ENCODE measurements around the gene GPATCH2.

Gene GPATCH2

GRCh38 chr1:217418269-217419193 lies 212.4 kb downstream of the GPATCH2 start:
- Histone ChIP-seq H2BK120ac (ENCODE audit: insufficient read depth, low read length, poor library complexity) (no peak overlapping the region), H2BK12ac (ENCODE audit: low read length) (no peak overlapping the region), H3K27me3 (ENCODE audit: insufficient read depth, low read length) (no peaks in the 10 kb centered on the region), H3K9me3 (ENCODE audit: insufficient read depth, low read depth, low read length) (no peaks in the 10 kb centered on the region), H3K4me1 (ENCODE audit: control insufficient read depth in 1 of 2, insufficient read depth in 2 of 2, low read length in 2 of 2) (no peaks in the 10 kb centered on the region), H3K36me3 (ENCODE audit: control insufficient read depth in 1 of 2, insufficient read depth in 2 of 2, low read length in 2 of 2) (no peaks in the 10 kb centered on the region), H3K4ac (ENCODE audit: low read depth, low read length) (no peak overlapping the region), H3K79me2 (ENCODE audit: control insufficient read depth, insufficient read depth, low read length, poor library complexity) (no peaks in the 10 kb centered on the region), H4K8ac (ENCODE audit: low read depth, low read length) (no peak overlapping the region), H3K79me1 (ENCODE audit: low read length) (no peaks in the 10 kb centered on the region), H3K14ac (ENCODE audit: low read length) (no peak overlapping the region), H3K9ac (ENCODE audit: low read length) (no peak overlapping the region), H3K18ac (ENCODE audit: low read length) (no peak overlapping the region), H4K91ac (ENCODE audit: low read depth, low read length) (no peak overlapping the region), H3K4me2 (ENCODE audit: low read length) (no peak overlapping the region), H3K4me3 (ENCODE audit: low read depth, low read length) (no peak overlapping the region), H3K27ac (ENCODE audit: low read depth, low read length) (no peak overlapping the region), H3K23ac (ENCODE audit: low read length) (no peak overlapping the region), H2BK5ac (ENCODE audit: low read depth, low read length, poor library complexity) (no peak overlapping the region), H2AFZ (ENCODE audit: insufficient read depth, low read length, poor library complexity) (no peak overlapping the region), H2AK5ac (ENCODE audit: low read length) (no peak overlapping the region), H4K12ac (ENCODE audit: low read depth, low read length) (no peak overlapping the region)
- DNase-seq: peak in 1 of 2 donors; percentile 10
- WGBS (ENCODE audit: extremely low coverage, insufficient coverage, insufficient read length): no CpG with 5 or more reads among the region's 14 CpGs

GRCh38 chr1:217417363-217417762 lies 213.5 kb downstream of the GPATCH2 start:
- no peaks in the 10 kb centered on the region for H3K36me3 ChIP-seq (ENCODE audit: control insufficient read depth in 1 of 2, insufficient read depth in 2 of 2, low read length in 2 of 2)
- no peaks in the 10 kb centered on the region for H3K79me1 ChIP-seq (ENCODE audit: low read length)
- H2AFZ ChIP-seq (ENCODE audit: insufficient read depth, low read length, poor library complexity): no peak overlapping the region
- no peak overlapping the region for H3K4me2 ChIP-seq (ENCODE audit: low read length)
- no peak overlapping the region for H3K4ac ChIP-seq (ENCODE audit: low read depth, low read length)
- H2BK12ac ChIP-seq (ENCODE audit: low read length): no peak overlapping the region
- no peak overlapping the region for H3K18ac ChIP-seq (ENCODE audit: low read length)
- WGBS (ENCODE audit: extremely low coverage, insufficient coverage, insufficient read length): no CpG with 5 or more reads among the region's 3 CpGs
- no peak for DNase-seq
- no peaks in the 10 kb centered on the region for H3K4me1 ChIP-seq (ENCODE audit: control insufficient read depth in 1 of 2, insufficient read depth in 2 of 2, low read length in 2 of 2)
- no peak overlapping the region for H3K23ac ChIP-seq (ENCODE audit: low read length)
- H2BK120ac ChIP-seq (ENCODE audit: insufficient read depth, low read length, poor library complexity): no peak overlapping the region
- no peak overlapping the region for H3K4me3 ChIP-seq (ENCODE audit: low read depth, low read length)
- no peak overlapping the region for H4K8ac ChIP-seq (ENCODE audit: low read depth, low read length)
- no peak overlapping the region for H3K9ac ChIP-seq (ENCODE audit: low read length)
- no peaks in the 10 kb centered on the region for H3K9me3 ChIP-seq (ENCODE audit: insufficient read depth, low read depth, low read length)
- H2BK5ac ChIP-seq (ENCODE audit: low read depth, low read length, poor library complexity): no peak overlapping the region
- no peak overlapping the region for H3K27ac ChIP-seq (ENCODE audit: low read depth, low read length)
- no peak overlapping the region for H3K14ac ChIP-seq (ENCODE audit: low read length)
- H4K91ac ChIP-seq (ENCODE audit: low read depth, low read length): no peak overlapping the region
- H3K79me2 ChIP-seq (ENCODE audit: control insufficient read depth, insufficient read depth, low read length, poor library complexity): no peaks in the 10 kb centered on the region
- H4K12ac ChIP-seq (ENCODE audit: low read depth, low read length): no peak overlapping the region
- no peak overlapping the region for H2AK5ac ChIP-seq (ENCODE audit: low read length)
- H3K27me3 ChIP-seq (ENCODE audit: insufficient read depth, low read length): no peaks in the 10 kb centered on the region

GRCh38 chr1:217407534-217408001 lies 223.3 kb downstream of the GPATCH2 start:
- Histone ChIP-seq H3K9me3 (ENCODE audit: insufficient read depth, low read depth, low read length) (no peaks in the 10 kb centered on the region), H3K9ac (ENCODE audit: low read length) (no peak overlapping the region), H3K4me2 (ENCODE audit: low read length) (no peak overlapping the region), H3K18ac (ENCODE audit: low read length) (no peak overlapping the region), H4K91ac (ENCODE audit: low read depth, low read length) (no peak overlapping the region), H2AFZ (ENCODE audit: insufficient read depth, low read length, poor library complexity) (no peak overlapping the region), H3K27me3 (ENCODE audit: insufficient read depth, low read length) (no peaks in the 10 kb centered on the region), H3K23ac (ENCODE audit: low read length) (no peak overlapping the region), H3K79me1 (ENCODE audit: low read length) (no peaks in the 10 kb centered on the region), H3K27ac (ENCODE audit: low read depth, low read length) (no peak overlapping the region), H2AK5ac (ENCODE audit: low read length) (no peak overlapping the region), H2BK12ac (ENCODE audit: low read length) (no peak overlapping the region), H4K12ac (ENCODE audit: low read depth, low read length) (no peak overlapping the region), H2BK5ac (ENCODE audit: low read depth, low read length, poor library complexity) (no peak overlapping the region), H3K4ac (ENCODE audit: low read depth, low read length) (no peak overlapping the region), H3K14ac (ENCODE audit: low read length) (no peak overlapping the region), H3K36me3 (ENCODE audit: control insufficient read depth in 1 of 2, insufficient read depth in 2 of 2, low read length in 2 of 2) (no peaks in the 10 kb centered on the region), H3K79me2 (ENCODE audit: control insufficient read depth, insufficient read depth, low read length, poor library complexity) (no peaks in the 10 kb centered on the region), H3K4me1 (ENCODE audit: control insufficient read depth in 1 of 2, insufficient read depth in 2 of 2, low read length in 2 of 2) (no peaks in the 10 kb centered on the region), H3K4me3 (ENCODE audit: low read depth, low read length) (peak overlapping the region; percentile 50), H2BK120ac (ENCODE audit: insufficient read depth, low read length, poor library complexity) (no peak overlapping the region), H4K8ac (ENCODE audit: low read depth, low read length) (no peak overlapping the region)
- no CpG with 5 or more reads among the region's 9 CpGs for WGBS (ENCODE audit: extremely low coverage, insufficient coverage, insufficient read length)
- DNase-seq: no peak

- H3K27ac ChIP-seq (ENCODE audit: low read depth, low read length): no peak overlapping the region
- no peaks in the 10 kb centered on the region for H3K4me1 ChIP-seq (ENCODE audit: control insufficient read depth in 1 of 2, insufficient read depth in 2 of 2, low read length in 2 of 2)
- H3K23ac ChIP-seq (ENCODE audit: low read length): no peak overlapping the region
- no peaks in the 10 kb centered on the region for H3K9me3 ChIP-seq (ENCODE audit: insufficient read depth, low read depth, low read length)
- H2BK12ac ChIP-seq (ENCODE audit: low read length): no peak overlapping the region
- H3K4me2 ChIP-seq (ENCODE audit: low read length): no peak overlapping the region
- no peak overlapping the region for H3K4me3 ChIP-seq (ENCODE audit: low read depth, low read length)
- H3K18ac ChIP-seq (ENCODE audit: low read length): no peak overlapping the region
- H3K36me3 ChIP-seq (ENCODE audit: control insufficient read depth in 1 of 2, insufficient read depth in 2 of 2, low read length in 2 of 2): no peaks in the 10 kb centered on the region
- H4K12ac ChIP-seq (ENCODE audit: low read depth, low read length): no peak overlapping the region
- no peak overlapping the region for H3K4ac ChIP-seq (ENCODE audit: low read depth, low read length)
- no peak overlapping the region for H2AFZ ChIP-seq (ENCODE audit: insufficient read depth, low read length, poor library complexity)
- no peak overlapping the region for H4K91ac ChIP-seq (ENCODE audit: low read depth, low read length)
- DNase-seq: no peak
- no peak overlapping the region for H4K8ac ChIP-seq (ENCODE audit: low read depth, low read length)
- H2BK5ac ChIP-seq (ENCODE audit: low read depth, low read length, poor library complexity): no peak overlapping the region
- WGBS (ENCODE audit: extremely low coverage, insufficient coverage, insufficient read length): no CpG with 5 or more reads among the region's 8 CpGs
- H3K79me1 ChIP-seq (ENCODE audit: low read length): no peaks in the 10 kb centered on the region
- H3K9ac ChIP-seq (ENCODE audit: low read length): no peak overlapping the region
- H3K14ac ChIP-seq (ENCODE audit: low read length): no peak overlapping the region
- H3K79me2 ChIP-seq (ENCODE audit: control insufficient read depth, insufficient read depth, low read length, poor library complexity): no peaks in the 10 kb centered on the region
- no peak overlapping the region for H2BK120ac ChIP-seq (ENCODE audit: insufficient read depth, low read length, poor library complexity)
- H2AK5ac ChIP-seq (ENCODE audit: low read length): no peak overlapping the region
- no peaks in the 10 kb centered on the region for H3K27me3 ChIP-seq (ENCODE audit: insufficient read depth, low read length)
Measured at GRCh38 chr1:217403026-217403720, 227.7 kb downstream of the GPATCH2 start.

All from trophoblast cell (in vitro differentiated cells and primary cell).